Breast epithelium (tissue), 4 donors: ENCODE results near the gene ZNF195. TPM values are rescaled to one million over a fixed set of nuclear protein-coding genes. Genes with fewer than 3 reads are reported as not detected.
"Not testable (repeated sequence)": the region's sequence is repeated elsewhere in the genome, so short reads cannot be mapped to it uniquely, and the experiment has no call there.

Source experiments
- DNase-seq, 2 donors: peaks; one replicate each; pipeline ENCODE4 v3.0.0-alpha.2; 2019; ENCODE audit warnings: low spot score in 2 of 2
- H3K27ac ChIP-seq, 2 donors: fragments of 200-600 bp; sonication (generic) in 1 of 2; one replicate each; pipeline ENCODE4 v1.5.1; 2016 to 2019; ENCODE audit warnings: mild to moderate bottlenecking in 1 of 2
- H3K27me3 ChIP-seq, 2 donors: fragments of 200-600 bp; sonication (generic) in 1 of 2; one replicate each; pipeline versions ENCODE4 v1.5.1 to v1.6.0; 2017 to 2019; ENCODE audit warnings: control low read depth in 1 of 2, mild to moderate bottlenecking in 1 of 2
- H3K36me3 ChIP-seq: fragments of 200-600 bp; one replicate; pipeline ENCODE4 v1.5.1; 2019
- H3K4me1 ChIP-seq, 2 donors: fragments of 200-600 bp; sonication (generic); one replicate each; pipeline ENCODE4 v1.5.1; 2016 to 2019; ENCODE audit warnings: control low read depth in 1 of 2
- H3K4me3 ChIP-seq, 3 donors: fragments of 200-600 bp; sonication (generic); 1 replicate in 2 of 3; 2 replicates in 1 of 3; pipeline ENCODE4 v1.5.1; 2016 to 2019; ENCODE audit warnings: mild to moderate bottlenecking in 3 of 3, moderate library complexity in 2 of 3
- H3K9me3 ChIP-seq, 2 donors: fragments of 200-600 bp; sonication (generic) in 1 of 2; one replicate each; pipeline ENCODE4 v1.5.1; 2016 to 2019; ENCODE audit warnings: control low read depth in 1 of 2
- POLR2A ChIP-seq: fragments of 450-650 bp; IDR thresholded peaks from one replicate; pipeline ENCODE4 v1.6.1; 2016; ENCODE audit warnings: antibody characterized with exemption, mild to moderate bottlenecking, moderate library complexity
- POLR2AphosphoS5 ChIP-seq, 3 donors: sonication (generic); formaldehyde crosslinking; IDR thresholded peaks; one replicate each; pipeline ENCODE4 v1.6.1; 2017; ENCODE audit warnings: antibody characterized with exemption in 3 of 3
- intact Hi-C: fragments of 100-400 bp; cut with DNase I; formaldehyde crosslinking; loops from one replicate; pipeline ENCODE4 v1.15.1; 2023; ENCODE audit warnings: low total_unique reads
- total RNA-seq, 3 donors: library from RNA; depleted of rRNA; stranded (reverse); fragments of >200 nt; gene quantifications; one replicate each; pipeline ENCODE4 v1.1.0, GENCODE V29; 2016
- TF ChIP-seq, protein P1 (sequence below), 3 donors: fragments of 450-650 bp; IDR thresholded peaks; one replicate each; pipeline ENCODE4 v1.5.1; 2016 to 2017; ENCODE audit warnings: antibody characterized with exemption in 3 of 3, mild to moderate bottlenecking in 3 of 3, moderate library complexity in 3 of 3

The ZNF195 gene
- total RNA-seq, 3 donors from 2014 or later: 16.5 to 41.9 (median 31.5) TPM

- H3K9me3 ChIP-seq: no peaks in the 10 kb centered on the region
- no peaks in the 10 kb centered on the region for H3K36me3 ChIP-seq
- no peak overlapping the region for H3K27ac ChIP-seq
- DNase-seq: no peak
- intact Hi-C loops: no loop called here
- TF ChIP-seq, protein P1, sequence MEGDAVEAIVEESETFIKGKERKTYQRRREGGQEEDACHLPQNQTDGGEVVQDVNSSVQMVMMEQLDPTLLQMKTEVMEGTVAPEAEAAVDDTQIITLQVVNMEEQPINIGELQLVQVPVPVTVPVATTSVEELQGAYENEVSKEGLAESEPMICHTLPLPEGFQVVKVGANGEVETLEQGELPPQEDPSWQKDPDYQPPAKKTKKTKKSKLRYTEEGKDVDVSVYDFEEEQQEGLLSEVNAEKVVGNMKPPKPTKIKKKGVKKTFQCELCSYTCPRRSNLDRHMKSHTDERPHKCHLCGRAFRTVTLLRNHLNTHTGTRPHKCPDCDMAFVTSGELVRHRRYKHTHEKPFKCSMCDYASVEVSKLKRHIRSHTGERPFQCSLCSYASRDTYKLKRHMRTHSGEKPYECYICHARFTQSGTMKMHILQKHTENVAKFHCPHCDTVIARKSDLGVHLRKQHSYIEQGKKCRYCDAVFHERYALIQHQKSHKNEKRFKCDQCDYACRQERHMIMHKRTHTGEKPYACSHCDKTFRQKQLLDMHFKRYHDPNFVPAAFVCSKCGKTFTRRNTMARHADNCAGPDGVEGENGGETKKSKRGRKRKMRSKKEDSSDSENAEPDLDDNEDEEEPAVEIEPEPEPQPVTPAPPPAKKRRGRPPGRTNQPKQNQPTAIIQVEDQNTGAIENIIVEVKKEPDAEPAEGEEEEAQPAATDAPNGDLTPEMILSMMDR (IDR thresholded peaks at IDR 0.05): no peak
- TF ChIP-seq POLR2A: no peak
- TF ChIP-seq POLR2AphosphoS5 (IDR thresholded peaks at IDR 0.05): no peak
- no peak overlapping the region for H3K4me3 ChIP-seq
- no peaks in the 10 kb centered on the region for H3K27me3 ChIP-seq
- no peaks in the 10 kb centered on the region for H3K4me1 ChIP-seq
These were observed 40.2 kb downstream of the ZNF195 start for GRCh38 chr11:3338569-3339339.

DNA sequence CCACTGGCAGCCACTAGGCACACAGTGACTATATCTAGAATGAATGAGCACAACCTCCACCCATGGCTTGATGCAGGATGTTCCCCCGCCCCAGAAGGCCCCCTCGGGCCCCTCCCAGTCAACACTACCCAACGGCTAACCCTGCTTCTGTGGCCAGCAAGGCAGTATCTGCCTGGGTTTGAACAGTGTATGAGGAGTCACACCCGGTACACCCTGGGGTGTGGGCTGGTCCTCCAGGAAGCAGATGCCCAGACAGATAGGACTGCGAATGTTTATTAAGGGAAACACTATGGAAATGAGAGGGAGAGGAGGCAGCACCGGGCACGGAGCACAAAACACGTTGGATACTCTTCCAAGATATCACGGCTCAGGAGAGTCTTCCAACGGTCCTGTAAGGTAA is 42.5 kb downstream of the ZNF195 start:
- H3K27ac ChIP-seq, H3K9me3 ChIP-seq, H3K36me3 ChIP-seq, H3K4me3 ChIP-seq, DNase-seq, H3K27me3 ChIP-seq, intact Hi-C loops, H3K4me1 ChIP-seq: not testable (repeated sequence)

GRCh38 chr11:3333157-3333556 is 45.8 kb downstream of the ZNF195 start:
- H3K36me3 ChIP-seq, H3K4me3 ChIP-seq, DNase-seq, H3K27me3 ChIP-seq, H3K9me3 ChIP-seq, H3K27ac ChIP-seq, intact Hi-C loops, H3K4me1 ChIP-seq: not testable (repeated sequence)

DNA sequence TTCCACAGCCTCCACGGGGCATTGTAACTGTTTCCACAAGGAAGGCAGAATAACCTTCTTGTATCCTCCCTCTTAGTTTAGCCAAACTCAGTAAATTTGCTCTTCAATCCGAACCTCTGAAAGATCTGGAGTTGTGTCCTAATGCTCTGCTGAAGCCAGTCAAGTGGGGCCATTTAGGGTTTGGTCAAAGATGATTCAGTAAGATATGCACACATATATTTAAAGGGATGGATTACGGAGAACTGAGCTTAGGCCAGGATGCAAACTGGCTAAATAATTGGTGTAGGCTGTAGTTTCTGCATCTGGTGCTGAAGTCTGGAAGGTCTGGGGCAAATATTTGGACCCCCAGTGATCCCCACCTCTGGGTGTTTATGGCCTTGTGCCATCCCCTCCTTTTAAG is 47.9 kb downstream of the ZNF195 start:
- H3K4me3 ChIP-seq, H3K4me1 ChIP-seq, H3K27me3 ChIP-seq, H3K9me3 ChIP-seq, H3K27ac ChIP-seq, intact Hi-C loops, H3K36me3 ChIP-seq, DNase-seq: not testable (repeated sequence)

- intact Hi-C loops, H3K36me3 ChIP-seq, H3K4me3 ChIP-seq, H3K27me3 ChIP-seq, H3K9me3 ChIP-seq, H3K27ac ChIP-seq, DNase-seq, H3K4me1 ChIP-seq: not testable (repeated sequence)
These were observed 48.9 kb downstream of the ZNF195 start for GRCh38 chr11:3330064-3330463.

- H3K27me3 ChIP-seq, H3K4me1 ChIP-seq, DNase-seq, H3K4me3 ChIP-seq, H3K27ac ChIP-seq, H3K36me3 ChIP-seq, intact Hi-C loops, H3K9me3 ChIP-seq: not testable (repeated sequence)
These were observed 50.4 kb downstream of the ZNF195 start for GRCh38 chr11:3328503-3328902.

GRCh38 chr11:3326450-3326849 is 52.5 kb downstream of the ZNF195 start:
- H3K27me3 ChIP-seq, H3K36me3 ChIP-seq, H3K27ac ChIP-seq, H3K4me1 ChIP-seq, intact Hi-C loops, H3K9me3 ChIP-seq, H3K4me3 ChIP-seq, DNase-seq: not testable (repeated sequence)

GRCh38 chr11:3324724-3325123 is 54.2 kb downstream of the ZNF195 start:
- DNase-seq, H3K4me1 ChIP-seq, H3K36me3 ChIP-seq, H3K27me3 ChIP-seq, intact Hi-C loops, H3K4me3 ChIP-seq, H3K27ac ChIP-seq, H3K9me3 ChIP-seq: not testable (repeated sequence)

Other genes starting within 250 kb of the ZNF195 start
- 10 to 100 TPM; 25.3 to 64.2 (median 27.8) TPM for gene OSBPL5, start 213.8 kb downstream of the ZNF195 start, total RNA-seq
- gene MRGPRG, start 160.3 kb downstream of the ZNF195 start, total RNA-seq: not detected
- not detected for gene MRGPRE, start 146.7 kb downstream of the ZNF195 start, total RNA-seq